Measurements from ENCODE around the gene TMEM120A.

The TMEM120A gene

GRCh38 chr7:75981453-75982305 lies 12.7 kb downstream of the TMEM120A start:
- in situ Hi-C loops (cut with HindIII; ENCODE audit: low sequenced_read_pairs), result no loop called here

DNA sequence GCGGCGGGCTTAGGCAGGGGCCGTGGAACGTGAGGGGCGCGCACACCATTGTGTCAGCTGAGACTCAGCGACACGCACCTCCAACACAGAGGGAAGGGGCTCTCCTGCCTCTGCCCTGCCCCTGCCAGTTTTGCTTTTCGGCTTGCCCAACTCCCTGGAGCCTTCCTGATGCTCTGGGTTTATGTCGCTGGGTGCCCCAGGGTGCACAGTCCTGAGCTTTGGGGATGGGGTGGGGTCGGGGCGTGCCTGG lies 13.3 kb downstream of the TMEM120A start:
- in situ Hi-C loops (cut with HindIII; ENCODE audit: low sequenced_read_pairs), result no loop called here

DNA sequence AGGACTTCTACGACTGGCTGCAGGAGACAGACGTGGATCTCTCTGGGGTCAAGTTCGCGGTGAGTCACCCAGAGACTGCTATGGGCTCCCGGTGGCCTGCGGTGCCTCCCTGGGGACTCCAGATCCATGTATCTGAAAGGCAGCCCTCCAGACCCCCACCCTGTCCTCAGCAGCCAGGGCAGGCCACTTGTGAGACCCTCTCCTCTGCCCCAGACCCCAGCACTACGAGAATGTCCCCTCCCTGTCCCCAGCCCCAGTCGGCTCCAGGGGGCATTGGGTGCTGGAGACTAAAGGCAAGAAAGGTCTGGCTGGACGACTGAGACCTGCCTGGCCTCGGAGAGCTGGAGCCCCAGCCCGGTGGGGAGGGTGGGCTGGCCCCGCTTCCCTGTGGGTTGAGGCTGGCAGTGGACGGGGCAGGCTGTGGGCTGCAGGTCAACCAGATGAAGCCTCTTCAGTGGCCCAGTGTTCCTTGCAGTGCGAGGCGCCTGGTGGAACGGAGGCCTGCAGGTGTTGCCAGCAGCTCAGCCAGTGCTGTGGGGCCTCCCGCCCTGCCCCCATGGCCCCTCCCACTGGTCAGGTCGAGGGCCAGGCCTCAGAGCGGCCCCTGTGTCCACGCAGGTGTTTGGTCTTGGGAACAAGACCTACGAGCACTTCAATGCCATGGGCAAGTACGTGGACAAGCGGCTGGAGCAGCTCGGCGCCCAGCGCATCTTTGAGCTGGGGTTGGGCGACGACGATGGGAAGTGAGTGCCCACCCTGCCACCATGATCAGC lies 13.8 kb downstream of the TMEM120A start:
- in situ Hi-C loops (cut with HindIII; ENCODE audit: low sequenced_read_pairs), result no loop called here

DNA sequence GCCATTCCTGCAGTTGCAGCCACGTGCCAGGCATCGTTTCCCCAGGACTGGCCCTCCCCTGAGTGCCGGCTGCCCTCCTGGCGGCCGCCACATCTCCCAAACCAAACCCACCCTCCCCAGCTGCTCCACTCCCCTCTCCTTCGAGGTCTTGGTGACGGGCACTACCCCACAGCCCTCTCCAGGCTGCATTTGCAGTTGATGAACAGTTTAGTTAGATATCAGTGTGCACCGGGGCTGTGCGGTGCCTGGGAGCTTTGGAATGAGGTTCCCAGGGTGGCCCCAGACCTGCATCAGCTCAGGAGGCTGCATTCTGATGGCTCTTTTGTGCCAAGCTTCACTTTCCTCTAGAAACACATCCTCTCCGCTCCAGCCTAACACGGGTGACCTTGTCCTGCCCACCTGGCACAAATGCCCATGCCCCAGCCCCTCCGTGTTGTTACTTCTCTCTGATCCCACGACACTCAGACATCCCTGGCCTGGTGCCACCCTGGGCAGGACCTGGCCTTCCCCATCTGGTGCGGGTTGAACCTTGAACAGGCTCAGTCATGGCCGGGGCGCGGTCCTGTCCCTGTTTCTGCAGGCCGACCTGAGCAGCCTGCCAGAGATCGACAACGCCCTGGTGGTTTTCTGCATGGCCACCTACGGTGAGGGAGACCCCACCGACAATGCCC lies 14.5 kb downstream of the TMEM120A start:
- in situ Hi-C loops (cut with HindIII; ENCODE audit: low sequenced_read_pairs), result no loop called here

DNA sequence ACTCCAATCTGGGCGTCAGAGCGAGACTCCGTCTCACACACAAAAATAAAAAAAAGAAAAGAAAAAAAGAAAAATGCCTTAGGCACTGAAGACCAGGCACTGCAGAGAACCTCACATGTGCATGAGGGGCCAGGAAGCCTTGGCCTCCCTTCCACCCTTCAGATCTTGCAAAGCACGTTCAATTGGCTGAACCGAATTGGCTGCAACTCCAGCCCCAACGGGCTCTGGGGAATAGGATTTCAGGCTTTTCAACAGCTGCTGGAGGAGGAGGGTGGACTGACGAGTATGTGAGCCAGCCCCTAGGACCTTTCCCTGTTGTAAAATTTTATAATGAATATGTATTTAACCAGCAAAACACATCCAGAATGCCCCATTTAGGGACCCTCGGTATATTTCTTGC lies 16.7 kb downstream of the TMEM120A start:
- in situ Hi-C loops (cut with HindIII; ENCODE audit: low sequenced_read_pairs), result no loop called here

DNA sequence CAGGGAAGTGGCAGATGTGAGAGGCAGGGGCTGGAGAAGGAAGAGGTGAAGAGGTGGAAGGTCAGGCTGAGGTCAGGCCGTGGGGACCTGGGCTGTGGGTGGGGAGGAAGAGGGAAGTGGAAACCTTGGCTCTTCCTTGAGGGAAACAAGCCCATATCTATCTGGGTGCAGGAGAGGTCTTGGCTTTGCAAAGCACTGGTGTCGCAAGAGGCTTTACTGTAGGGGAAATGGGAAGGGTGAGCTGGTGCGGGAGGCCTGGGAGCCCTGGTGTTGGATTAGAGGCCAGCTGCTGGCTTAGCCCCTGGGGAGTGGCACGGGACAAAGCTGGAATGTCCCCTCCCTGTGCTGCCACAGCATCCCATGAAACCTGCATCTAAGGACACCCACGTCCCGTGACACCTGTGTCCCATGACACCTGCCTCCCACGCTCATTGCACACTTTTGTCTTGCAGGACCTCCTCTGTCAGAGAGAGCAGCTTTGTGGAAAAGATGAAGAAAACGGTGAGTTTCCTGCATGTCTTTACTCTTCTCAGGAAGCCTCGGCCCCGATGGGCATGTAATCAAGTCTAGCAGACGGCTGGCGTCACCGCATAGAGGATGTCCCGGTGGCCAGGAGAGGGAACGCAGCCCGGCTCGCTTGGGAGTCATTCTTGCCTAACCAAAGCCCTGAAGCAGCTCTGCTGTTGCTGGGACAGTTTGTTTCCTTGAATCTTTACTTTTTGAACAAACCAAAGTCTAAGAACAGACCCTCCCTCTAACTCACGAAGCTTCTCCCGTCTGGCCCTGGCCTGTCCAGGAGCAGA lies 22.2 kb downstream of the TMEM120A start:
- in situ Hi-C loops (cut with HindIII; ENCODE audit: low sequenced_read_pairs), result no loop called here

DNA sequence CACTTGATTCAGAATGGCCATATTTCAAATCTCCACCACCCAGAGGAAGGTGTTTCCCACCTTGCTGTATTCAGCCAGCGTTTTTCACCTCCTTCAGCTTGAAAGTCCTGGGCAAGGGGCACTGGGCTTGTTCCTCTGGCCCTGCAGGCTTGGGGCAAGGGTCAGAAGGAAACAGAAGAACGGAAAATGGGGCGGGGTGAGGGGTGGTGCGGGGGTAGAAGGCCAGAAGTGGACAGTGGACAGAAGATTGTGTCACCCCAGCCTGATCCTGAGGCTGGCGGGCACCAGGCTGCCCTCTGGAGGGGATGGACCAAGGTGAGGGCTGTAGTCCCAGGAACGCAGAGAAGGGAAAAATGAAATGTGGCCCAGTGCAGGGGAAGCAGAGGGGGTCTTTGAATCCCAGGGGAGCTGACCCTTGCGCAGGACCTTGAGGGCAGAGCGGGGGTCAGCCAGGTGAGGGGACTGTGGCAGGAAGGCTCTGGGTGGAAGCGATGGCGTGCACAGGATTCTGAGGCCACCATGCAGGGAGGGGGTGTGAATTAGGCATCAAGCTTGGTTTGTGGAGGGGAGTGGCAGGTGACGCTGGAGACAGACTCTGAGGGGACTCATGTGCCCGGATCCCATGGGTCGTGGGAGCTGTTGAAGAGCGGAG lies 23.0 kb downstream of the TMEM120A start:
- in situ Hi-C loops (cut with HindIII; ENCODE audit: low sequenced_read_pairs), result no loop called here

GRCh38 chr7:75969704-75970498 lies 24.5 kb downstream of the TMEM120A start:
- in situ Hi-C loops (cut with HindIII; ENCODE audit: low sequenced_read_pairs), result no loop called here

- in situ Hi-C loops (cut with HindIII; ENCODE audit: low sequenced_read_pairs), result no loop called here
Measured at GRCh38 chr7:75969182-75969581, 25.2 kb downstream of the TMEM120A start.

DNA sequence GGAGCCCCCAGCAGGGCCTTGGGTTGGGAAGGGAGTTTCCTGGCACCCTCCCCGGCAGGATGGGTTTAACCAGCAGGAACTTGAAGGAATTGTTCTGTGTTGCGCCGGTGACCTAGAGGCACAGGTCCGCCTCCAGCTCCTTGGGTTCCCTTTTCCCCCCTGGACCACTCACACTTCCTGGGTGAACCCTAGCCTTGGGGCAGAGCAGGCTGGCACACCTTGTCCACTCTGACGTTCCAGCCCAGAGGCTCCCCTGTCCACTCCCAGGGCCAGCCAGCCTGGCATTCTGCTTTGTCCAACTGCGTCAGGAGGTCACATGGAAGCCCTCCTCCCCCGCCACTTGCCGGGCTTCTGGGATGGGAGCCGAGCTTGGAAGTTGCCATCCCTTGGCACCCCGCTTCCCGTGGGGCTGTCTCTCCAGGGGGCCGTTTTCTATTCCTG lies 25.8 kb downstream of the TMEM120A start:
- in situ Hi-C loops (cut with HindIII; ENCODE audit: low sequenced_read_pairs), result no loop called here

- in situ Hi-C loops (cut with HindIII; ENCODE audit: low sequenced_read_pairs), result no loop called here
Measured at GRCh38 chr7:75968012-75968411, 26.4 kb downstream of the TMEM120A start.

DNA sequence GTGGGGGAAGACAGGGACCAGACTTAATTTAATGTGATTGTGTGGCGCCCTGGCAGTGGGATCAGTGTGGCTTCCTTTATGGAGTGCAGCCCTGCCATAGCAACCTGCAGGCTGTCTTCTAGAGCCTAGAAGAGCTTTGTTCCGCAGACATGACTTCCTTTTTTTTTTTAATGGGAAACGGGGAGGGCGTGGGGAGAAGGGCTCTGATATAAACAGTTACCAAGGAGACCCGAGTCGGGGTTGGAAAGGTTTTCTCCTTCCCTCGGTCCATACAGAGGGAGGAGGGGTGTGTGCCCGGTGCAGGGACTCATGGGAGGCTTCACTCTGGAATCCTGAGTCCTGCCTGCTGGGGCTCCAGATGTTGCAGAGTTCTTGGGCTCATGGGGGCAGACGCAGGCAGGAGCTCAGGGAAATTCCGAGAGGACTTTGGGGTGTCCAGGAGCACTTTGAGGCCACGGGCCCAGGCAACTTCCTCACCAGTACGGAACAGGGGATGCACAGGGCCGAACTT lies 26.9 kb downstream of the TMEM120A start:
- in situ Hi-C loops (cut with HindIII; ENCODE audit: low sequenced_read_pairs), result no loop called here

GRCh38 chr7:75967055-75967454 lies 27.3 kb downstream of the TMEM120A start:
- in situ Hi-C loops (cut with HindIII; ENCODE audit: low sequenced_read_pairs), result no loop called here

- in situ Hi-C loops (cut with HindIII; ENCODE audit: low sequenced_read_pairs), result no loop called here
Measured at GRCh38 chr7:75966190-75966961, 28.0 kb downstream of the TMEM120A start.

DNA sequence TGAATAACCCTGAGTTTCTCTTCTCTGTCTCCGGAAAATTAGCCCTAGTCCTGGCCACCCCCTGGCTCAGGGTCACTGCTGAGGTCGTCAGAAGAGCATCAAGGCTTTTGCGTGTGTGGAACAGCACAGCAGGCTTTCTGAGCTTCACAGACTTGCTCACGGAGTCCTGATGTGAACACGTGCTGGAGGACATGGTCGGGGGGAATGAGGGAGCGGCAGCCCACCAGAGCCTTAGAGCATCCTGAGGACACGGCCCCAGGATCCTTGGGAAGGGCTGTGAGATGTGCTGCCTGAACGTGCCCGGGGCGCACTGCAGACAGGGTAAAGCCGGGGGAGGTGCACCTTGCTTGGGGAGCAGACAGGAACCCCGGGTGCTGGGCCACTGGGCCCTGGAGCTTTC lies 28.8 kb downstream of the TMEM120A start:
- in situ Hi-C loops (cut with HindIII; ENCODE audit: low sequenced_read_pairs), result no loop called here

DNA sequence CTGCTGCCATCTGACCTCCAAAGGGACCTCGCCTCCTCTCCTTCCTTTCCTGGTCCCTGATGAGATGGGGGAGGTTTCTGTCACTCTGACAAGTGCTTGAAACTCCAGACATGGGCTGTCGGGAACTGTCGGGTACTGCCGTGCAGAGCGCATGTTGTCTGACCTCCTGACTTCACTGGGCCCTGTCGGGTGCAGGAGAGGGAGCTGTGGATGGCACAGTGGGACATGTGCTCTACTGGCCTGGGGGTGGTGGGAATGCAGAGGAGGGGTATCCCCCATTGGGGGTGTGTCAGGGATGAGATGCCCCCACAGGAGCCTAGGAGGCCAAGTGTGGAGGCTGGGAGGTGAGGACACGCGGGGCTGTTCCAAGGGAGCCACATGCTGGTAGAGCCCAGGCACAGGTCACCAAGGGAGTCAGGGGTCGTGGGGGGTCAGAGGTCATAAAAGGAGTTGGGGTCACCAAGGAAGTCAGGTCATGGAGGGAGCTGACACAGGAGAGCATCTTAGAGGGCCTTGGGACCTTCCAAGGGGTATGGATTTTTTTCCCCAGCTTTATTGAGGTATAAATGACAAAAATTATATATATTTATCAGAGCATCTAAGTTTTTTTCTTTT lies 30.9 kb downstream of the TMEM120A start:
- in situ Hi-C loops (cut with HindIII; ENCODE audit: low sequenced_read_pairs), result loop anchor here (5.0 kb wide), 1 partner anchor 56 kb away; no protein-coding TSS in a partner anchor

DNA sequence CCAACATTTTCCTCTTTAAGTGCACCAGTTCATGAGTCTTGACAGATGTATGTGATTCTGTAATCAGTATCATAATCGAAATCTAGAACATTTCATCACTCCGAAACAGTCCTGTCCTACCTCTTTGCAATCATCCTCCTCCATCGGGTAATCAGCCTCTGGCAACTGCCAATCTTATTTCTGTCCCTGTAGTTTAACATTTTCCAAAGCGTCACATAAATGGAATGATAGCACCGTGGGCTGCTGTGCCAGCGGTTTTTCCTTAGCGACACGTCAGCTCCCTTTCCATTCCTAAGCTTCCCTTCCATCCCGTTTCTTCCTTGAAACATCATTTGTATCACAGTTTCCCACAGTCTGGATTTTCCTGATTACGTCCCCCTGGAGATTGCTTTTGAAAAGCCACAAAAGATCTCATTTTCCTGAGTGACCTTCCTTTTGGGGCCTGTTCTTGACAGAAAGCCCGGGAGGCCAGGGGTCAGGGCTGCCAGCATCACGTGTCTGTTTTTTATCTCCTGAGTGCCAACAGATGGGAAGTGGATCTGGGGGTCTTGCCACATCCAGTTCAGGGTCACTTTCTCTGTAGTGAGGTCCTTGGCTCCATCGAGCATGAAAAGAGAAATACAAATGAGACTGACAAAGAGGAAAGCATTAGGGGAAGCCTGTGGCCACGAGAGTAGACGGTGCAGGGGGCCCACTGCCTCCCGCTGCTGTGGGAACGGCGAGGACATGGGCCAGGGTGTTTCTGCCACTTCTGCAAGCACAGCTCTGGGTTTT lies 31.6 kb downstream of the TMEM120A start:
- in situ Hi-C loops (cut with HindIII; ENCODE audit: low sequenced_read_pairs), result loop anchor here (5.0 kb wide), 1 partner anchor 55 kb away; no protein-coding TSS in a partner anchor
